Epidermal melanocyte (primary cell): ENCODE measurements around the gene SH3RF3.

Experiments used
- DNase-seq: peaks from one replicate; pipeline ENCODE4 v3.0.0; 2011; ENCODE audit warnings: low spot score; ENCODE audit not compliant: insufficient read length

SH3RF3 gene

DNA sequence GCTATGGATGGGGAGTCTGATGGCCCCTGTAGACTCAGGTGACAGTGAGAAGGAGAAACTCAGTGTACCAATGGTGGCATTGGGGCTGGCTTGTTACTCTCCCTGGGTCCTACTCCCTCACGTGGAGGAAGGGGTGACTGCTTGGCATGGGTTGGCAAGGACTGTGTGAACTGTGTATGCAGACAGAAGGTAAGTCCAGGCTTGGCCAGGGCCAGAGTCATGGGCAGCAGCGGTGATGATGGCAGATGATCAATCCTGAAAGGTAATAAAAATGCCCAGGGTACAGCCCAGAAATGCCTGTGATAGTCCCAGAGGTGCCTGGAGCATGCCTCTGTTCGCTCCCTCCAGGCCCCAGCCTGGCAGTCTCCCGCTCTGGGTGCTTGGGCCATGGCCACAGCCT is 153.9 kb downstream of the SH3RF3 start:
- DNase-seq, result no peak

DNA sequence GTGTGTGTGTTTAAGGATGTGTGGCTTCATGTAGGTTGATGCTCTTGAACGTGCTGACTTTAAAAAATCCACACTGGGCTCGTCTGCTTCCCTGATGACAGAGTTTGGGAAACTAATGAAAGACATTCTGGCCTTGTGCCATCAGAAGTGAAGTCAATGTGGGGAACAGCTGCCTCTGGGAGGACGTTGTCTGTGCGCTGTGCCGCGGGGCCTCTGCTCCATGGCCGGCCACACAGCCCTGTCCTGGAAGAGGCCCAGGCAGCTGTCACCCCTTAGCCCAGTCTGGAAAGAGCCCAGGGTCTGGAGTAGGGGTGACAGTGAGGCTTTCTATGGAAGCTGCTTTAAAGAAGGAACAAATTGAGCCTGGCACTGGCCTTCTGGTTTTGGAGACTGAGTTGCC is 155.8 kb downstream of the SH3RF3 start:
- DNase-seq, result no peak

DNA sequence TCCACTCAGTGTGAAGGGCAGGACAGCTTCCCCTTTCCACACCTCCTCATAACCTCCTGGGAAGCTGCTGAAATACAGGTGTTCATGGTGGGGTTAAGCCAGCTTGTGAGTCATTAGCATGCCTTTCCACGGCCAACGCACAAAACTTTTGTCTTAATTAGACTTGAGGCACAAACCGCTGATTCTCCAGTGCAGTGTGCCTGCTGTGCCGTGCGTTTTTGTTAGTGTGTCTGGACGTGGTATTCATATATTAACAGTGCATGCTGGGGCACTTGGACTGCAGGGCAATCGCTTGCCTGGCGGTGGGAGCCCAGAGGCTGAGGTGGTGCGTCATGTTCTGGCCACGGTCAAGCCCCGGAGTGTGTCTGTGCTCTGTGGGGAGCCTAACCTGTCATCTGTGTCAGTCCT is 156.2 kb downstream of the SH3RF3 start:
- no peak for DNase-seq

DNA sequence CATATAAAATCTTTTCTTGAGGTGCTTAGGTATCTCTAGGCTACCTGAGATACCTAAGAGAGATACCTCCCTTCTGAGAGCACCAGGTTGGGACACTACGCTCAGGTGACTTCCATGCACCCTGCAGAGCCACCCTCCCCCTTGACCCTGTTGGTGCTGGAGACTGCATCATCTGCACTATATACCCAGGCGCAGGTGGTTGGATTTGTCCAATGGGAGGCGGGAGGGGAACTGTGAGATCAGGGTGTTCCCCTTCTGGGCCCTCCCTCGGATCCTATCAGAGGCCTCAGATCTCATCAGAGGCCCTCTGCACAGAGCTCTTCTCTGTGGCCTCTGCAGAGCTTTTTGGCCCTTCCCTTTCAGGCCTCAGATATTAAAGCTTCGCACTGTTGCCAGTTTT is 158.4 kb downstream of the SH3RF3 start:
- DNase-seq, result no peak

DNA sequence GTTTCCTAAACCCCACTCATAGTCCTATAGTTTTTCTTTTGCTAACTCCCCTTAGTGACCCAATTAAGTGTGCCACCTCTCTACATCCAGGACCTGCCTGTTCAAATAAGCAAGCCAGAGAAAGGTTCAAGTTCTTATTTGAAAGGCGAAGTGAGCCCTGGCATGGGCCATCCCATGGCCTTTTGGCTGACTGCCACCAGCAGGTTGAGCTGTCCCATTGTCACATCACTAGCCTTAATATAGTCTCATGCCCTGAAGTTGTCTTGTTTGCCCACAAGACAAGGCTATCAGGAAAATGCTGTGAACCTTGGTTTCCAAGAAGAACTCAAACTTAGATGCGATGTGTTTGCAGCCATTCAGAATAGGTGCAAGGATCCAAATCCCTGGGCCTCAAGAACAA is 158.8 kb downstream of the SH3RF3 start:
- no peak for DNase-seq

DNA sequence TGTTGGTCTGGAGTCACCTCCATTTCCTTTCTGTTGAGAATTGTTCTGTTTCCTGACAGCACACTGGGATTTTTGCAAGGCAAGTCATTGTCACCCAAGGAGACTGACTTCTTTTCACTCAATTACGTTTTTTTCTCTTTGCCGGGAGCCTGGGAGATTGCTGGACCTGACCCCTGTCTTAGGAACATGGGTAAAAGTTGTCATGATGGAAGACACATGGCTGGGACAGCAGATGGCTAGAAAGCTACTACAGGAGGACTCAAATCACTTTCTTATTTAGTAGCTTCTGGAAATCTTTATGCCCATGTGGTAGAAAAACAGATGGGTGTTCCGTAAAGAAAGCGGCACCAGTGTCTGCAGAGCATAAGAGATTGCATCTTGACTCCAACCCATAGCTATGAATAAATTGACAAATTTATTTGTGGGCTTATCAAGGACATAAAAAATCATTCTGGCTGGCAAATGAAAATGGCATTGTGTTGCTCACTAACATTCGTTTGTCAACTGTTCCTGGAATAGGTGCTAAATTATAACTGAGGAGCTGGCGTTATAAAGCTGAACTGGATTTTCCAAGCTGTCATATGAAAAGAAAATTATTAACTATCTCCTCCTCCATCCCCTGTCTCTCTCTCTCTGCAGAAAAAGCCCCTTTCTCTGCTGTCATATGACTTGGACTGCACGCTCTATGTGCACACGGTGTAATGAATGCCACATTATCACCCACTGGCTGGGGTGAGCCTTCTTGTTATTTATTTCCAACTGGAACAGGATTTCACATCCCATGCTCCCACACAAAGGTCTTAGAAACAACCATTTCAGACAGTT is 159.8 kb downstream of the SH3RF3 start:
- no peak for DNase-seq

DNA sequence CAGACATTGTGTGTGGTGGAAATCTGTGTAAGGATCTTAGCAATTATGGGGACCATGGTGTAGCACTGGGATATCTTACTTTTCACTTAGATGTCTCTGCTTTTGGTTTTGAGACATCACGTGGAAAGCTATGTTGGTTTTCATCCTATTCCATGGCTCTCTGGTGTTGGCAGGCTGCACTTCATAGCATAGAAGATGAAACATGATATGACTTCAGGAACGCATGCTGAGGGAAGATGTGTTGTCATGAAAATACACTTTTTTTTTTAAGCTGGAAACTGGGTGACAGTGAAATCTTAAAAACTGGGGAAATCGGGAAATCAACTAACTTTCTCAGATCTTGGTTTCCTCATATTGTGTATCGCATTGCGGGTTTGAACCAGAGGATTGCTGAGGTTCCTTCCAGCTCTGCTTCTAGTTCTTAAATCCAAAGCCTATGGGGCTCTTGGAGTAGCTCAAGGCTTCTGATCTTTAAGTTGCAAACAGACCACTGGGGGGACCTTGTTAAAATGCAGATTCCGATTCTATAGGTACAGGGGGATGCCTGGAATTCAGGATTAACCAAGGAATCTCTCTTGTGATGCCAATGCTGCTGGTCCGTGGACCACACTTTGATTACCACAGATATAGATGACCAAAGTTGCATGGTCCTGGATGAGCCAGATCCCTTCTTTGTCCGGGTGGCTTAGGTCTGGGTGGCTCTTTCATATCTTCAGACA is 160.7 kb downstream of the SH3RF3 start:
- DNase-seq, result no peak

DNA sequence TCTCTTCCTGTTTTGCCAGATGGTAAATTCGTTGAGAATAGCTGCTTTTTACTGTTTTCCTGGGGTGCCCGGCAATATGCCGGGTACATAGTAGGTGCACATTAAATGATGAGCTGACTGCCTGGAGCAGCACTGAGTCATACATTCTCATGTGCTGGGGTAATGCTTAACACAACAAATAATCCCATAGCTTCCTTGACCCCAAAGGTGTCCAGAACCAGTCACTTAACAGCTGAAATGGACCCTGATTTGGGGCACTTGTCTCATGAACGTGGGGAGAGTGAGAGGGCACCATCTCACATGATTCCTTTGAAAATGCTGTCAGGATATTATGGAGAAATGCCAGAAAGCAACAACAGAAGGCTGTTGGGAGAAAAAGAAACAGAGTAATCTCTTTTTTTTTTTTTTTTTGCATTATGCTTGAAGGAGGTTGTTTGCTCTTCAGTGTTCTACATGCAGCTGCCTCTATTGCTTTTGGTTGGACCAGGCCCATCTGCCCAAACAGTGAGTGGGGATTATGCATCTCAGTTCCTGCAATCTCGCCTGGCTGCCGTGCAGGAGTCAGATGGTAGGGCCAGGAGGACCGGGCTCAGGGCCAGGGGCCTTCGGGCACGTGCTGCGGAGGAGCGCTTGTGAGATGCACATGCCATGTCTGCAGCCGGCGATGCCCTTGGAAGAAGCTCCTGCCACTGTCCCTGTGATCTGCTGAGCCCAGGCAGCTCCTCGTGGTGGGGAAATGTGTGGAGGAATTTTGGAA is 162.1 kb downstream of the SH3RF3 start:
- no peak for DNase-seq

DNA sequence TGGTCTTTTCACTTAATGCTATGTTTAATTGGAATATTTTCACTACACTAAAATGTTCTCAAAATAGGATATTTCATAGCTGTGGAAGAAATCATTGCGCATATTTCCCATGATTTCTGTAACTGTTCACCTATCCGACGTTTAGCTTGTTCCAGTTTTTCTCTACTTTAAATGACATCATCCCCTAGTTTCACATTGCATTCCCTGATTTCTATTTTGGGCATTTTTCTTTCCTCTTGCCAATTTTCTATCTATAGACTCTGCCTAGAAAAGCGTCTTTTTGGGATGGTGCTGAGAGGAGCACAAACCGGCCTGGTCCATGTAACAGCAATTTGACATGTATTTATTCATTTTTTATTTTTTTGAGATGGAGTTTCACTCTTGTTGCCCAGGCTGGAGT is 163.4 kb downstream of the SH3RF3 start:
- no peak for DNase-seq

DNA sequence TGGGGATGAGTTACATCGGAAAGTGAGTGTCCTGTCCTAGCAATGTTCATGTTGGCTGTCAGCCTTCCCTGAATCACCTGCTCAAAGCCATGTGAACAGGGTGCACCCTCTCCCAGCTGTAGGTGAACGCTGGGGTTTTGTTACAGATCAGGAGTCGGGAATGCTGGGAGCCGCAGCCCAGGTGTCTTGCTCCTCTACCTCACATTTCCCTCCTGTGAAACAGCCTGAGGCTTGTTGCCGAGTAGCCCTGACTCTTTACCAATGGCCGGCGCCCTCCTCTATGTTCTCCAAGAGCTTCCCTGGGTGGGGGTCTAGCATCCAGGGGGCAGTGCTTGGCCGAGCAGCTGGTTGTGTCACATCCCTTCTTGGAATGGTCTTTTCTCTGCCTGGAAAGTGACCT is 164.7 kb downstream of the SH3RF3 start:
- no peak for DNase-seq

DNA sequence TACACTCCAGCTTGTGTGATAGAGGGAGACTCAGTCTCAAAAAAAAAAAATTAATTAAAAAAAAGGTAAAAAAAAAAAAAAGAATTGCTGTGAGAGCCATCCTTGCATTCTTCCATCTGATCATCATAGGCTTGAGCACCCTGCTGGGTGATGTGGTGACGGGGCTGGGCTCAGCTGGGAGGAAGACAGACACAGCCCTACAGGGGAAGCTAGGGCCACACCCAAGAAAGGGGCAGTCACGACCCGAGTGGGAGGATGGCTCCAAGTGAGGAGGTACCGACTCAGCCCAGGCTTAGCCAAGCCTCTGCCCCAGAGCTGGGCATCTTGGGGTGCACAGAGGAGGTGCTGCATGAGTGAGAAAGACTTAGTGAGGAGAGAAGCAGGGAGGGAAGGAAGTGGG is 165.5 kb downstream of the SH3RF3 start:
- DNase-seq, result no peak

DNA sequence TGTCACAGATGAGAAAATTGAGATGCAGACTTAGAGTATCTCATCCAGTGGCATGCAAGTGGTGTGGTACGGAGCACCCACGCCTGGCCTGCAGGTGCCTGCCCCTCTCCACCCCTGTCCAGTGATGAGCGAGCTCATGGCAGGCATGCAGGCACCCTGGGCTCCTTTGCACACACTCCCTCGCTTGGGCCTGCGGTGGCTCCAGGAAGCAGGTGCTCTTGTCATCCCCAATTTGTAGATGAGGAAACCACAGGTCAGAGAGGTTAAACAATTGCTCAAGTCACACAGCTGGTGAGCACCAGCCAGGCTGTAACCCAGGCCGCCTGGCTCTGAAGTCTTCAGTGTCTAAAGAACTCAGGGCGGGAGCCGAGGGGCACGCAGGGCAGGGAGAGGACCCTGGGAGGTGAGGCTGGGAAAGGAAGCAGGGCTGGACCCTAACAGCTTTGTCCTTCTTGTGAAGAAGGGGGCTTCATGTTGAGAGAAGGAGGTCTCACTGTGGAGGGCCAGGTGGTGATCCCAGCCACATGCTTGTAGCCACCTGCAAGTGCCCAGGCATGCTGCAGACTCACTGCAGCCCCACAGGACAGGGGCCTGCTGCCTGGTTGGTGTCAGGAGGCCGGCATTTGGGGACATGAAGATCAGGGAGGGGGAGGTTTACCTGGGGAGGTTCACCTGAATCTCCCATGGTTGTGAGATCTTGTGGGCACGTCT is 166.2 kb downstream of the SH3RF3 start:
- DNase-seq, result no peak

DNA sequence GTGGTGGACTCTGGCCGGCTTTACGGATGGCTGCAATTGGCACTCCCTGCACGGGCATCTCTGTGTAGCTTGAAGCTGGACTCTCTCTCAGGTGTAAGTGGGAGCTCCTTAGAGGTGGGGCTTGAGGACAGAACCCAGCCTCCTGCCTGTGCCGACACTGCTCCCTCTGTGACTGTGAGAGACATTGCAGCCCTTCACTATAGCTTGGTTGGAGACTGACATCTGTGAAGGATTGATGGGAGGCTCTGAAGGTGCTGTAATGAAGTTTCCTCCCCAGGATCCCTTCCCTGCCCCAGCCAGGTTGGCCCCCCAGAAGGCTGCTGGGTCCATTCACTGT is 166.7 kb downstream of the SH3RF3 start:
- DNase-seq, result no peak

DNA sequence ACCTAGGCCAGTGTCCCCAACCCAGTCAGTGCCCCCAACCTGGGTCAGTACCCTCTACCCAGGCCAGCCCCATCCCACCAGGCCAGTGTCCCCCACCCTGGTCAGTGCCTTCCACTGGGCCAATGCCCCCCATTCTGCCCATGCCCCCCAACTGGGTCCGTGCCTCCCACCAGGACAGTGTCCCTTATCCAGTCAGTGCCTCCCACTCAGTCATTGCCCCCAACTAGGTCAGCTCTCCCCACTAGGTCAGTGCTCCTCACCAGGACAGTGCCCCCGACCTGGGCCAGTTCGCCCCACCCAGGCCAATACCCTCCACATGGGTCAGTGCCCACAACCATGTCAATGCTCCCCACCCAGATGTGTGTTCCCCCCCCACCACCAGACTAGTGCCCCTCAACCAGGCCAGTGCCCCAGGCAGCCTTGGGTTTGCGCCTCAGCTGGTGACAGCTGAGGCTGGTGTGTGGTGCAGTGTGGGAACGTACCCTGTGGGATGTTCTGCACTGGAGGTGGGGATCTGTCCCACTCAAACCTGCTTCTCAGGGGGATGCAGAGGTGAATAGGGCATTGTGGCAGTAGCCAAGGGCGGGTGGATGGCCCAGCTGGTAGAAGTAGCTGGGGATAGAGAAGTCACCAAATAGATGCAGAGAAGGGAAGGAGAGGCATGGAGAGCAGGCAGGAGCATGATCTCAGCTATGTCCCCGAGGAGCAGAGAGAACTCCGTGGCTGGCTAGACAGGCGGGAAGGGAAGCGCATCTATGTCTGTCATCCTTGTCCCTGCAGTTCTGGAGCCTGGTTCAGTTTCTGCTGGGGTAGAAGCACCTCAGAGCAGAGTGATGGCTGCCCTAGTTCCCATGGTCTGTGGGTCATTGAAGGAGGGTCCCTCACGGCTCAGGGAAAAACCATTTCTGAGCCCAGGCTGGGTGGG is 168.8 kb downstream of the SH3RF3 start:
- no peak for DNase-seq

DNA sequence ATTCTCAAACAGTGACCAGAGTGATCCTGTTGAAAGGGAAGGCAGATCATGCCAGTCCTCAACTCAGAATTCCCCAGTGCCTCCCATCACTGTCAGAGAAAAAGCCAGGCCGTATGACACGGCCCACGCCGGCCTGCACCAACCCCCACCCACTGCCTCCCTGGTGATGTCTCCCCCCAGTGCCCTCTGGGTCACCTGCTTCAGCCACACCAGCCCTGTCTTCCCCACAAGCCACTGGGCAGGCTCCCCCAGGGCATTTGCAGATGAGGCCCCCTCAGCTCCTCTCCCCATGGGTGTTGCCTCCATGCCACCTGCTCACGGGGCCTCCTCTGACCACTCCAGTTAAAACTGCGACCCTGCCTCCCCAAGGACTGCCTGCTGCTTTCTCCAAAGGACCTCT is 169.8 kb downstream of the SH3RF3 start:
- DNase-seq, result no peak

DNA sequence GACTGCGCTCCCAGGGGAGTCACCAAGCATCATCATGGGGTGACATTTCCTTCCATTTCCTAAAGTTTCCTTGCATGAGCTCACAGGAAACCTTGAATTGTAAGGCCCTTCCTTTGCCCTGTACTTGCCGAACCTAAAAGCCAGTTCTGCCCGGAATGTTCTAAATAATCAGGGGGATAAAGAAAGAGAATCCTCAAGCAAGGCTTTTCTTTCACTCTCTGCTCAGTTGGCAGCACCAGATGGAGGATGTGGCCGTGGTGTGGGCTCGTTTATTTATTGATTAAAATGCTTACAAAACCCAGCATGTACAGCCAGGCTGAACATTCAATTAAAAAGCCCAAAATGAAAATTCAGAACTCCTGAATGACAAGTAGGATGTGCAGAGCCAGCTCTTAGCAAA is 170.5 kb downstream of the SH3RF3 start:
- no peak for DNase-seq

DNA sequence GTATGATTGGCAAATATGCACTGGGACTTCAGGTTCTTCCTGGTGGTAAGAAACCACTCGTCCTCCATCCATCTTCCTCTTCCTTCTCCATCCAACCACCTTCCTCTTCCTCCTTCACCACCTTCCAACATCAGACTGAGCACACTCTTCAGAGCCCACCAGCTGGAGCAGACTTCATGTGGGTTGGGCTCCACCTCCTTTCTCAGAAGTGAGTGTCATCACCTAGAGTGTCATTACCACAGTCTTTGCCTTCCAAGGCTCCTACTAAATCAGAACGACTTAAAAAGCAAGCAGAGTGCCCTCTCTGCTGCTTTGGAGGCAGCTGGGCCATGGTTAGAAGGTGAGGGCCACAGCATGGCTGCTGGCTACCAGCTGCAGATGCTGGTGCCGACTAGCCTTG is 171.6 kb downstream of the SH3RF3 start:
- DNase-seq, result no peak

DNA sequence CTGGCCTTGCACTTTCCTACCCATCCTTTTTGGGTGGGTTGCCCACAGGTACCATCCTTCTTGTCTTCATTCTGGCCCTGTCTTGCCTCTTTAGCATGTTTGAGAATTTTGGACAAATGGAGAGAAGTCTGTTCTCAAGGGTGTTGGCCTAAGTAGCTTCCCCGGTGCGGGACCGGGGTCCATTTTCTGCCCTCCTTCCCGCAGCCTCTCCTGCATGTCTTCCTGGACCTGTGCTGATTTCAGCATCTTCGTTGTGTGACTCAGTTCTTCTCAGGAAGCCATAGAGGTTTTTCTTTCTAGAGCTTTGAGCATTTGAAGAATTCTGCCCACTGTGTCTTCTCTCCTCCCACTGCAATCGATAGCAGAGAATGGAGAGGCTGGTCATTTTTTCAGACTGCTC is 172.7 kb downstream of the SH3RF3 start:
- DNase-seq, result no peak

DNA sequence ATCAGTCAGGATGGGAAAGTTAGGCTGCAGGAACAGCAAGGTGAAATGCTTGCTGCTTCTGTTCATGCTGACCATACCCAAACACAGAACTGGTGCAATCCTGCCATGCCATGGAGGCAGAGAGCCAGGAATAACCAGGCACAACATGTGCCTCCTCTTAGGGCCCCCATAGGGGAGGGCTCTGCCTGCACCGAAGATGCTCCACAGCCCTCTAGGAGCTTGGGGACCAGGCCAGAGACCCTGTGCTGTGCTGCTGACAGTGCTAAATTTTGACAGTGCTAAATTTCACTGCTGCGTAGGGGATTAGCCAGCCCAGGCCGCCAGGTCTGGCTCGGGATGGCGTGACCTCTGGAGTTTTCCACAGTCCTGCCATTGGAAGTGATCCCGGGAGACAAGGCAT is 173.3 kb downstream of the SH3RF3 start:
- no peak for DNase-seq

DNA sequence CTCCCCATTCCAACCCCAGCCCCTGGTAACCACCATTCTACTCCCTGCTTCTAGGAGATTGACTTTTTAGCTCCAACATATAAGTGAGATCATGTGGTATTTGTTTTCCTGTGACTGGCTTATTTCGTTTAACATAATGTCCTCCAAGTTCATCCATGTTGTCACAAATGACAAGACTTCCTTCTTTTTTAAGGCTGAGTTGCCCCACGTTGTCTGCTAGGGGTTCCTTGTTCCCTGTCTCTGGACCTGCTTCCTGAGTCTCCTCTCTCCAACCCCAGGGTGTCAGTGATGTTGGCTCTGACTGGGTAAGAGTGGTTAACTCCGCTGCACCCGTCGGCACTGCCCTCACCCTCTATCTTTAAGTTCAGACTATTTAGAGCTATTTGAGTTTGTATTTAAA is 175.2 kb downstream of the SH3RF3 start:
- DNase-seq, result no peak
